ENCODE results near the gene VPREB1.
"Not testable (repeated sequence)": the region's sequence is repeated elsewhere in the genome, so short reads cannot be mapped to it uniquely, and the experiment has no call there.

DNA sequence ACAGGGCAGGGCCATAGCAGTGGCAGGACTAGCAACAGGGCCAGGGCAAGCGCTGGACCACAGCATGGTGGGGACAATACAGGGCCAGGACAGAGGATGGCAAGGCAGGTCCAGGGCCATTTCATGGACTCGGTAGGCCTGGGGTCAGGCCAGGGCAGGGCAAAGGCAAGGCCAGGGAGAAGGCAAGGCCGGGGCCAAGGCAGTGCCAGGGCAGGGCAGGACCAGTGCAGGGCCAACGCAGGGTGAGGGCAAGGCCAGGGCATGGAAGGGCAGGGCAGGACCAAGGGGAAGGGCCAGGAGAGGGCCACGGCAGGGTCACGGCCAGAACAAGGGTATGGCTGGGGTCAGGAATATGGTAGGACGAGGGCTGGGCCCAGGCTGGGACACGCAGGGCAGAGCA lies 45.1 kb downstream of the VPREB1 start:
- not testable (repeated sequence) for TF ChIP-seq POLR2A (IDR thresholded peaks at IDR 0.05)
- TF ChIP-seq, protein P1, sequence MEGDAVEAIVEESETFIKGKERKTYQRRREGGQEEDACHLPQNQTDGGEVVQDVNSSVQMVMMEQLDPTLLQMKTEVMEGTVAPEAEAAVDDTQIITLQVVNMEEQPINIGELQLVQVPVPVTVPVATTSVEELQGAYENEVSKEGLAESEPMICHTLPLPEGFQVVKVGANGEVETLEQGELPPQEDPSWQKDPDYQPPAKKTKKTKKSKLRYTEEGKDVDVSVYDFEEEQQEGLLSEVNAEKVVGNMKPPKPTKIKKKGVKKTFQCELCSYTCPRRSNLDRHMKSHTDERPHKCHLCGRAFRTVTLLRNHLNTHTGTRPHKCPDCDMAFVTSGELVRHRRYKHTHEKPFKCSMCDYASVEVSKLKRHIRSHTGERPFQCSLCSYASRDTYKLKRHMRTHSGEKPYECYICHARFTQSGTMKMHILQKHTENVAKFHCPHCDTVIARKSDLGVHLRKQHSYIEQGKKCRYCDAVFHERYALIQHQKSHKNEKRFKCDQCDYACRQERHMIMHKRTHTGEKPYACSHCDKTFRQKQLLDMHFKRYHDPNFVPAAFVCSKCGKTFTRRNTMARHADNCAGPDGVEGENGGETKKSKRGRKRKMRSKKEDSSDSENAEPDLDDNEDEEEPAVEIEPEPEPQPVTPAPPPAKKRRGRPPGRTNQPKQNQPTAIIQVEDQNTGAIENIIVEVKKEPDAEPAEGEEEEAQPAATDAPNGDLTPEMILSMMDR (IDR thresholded peaks at IDR 0.05): not testable (repeated sequence)

Data from right lobe of liver (tissue), 4 donors.